ENCODE results near the gene HTRA3.

The HTRA3 gene

GRCh38 chr4:8235224-8235623 is 34.3 kb upstream of the HTRA3 start:
- H3K4me3 ChIP-seq (ENCODE audit: low read depth, low read length), result no peak overlapping the region
- TF ChIP-seq CTCF (IDR thresholded peaks at IDR 0.05; ENCODE audit: borderline replicate concordance, insufficient read depth, low read depth, low read length), result no peak

- no peak overlapping the region for H3K4me3 ChIP-seq (ENCODE audit: low read depth, low read length)
- no peak for TF ChIP-seq CTCF (IDR thresholded peaks at IDR 0.05; ENCODE audit: borderline replicate concordance, insufficient read depth, low read depth, low read length)
Observed at GRCh38 chr4:8235686-8236085, 33.9 kb upstream of the HTRA3 start.

GRCh38 chr4:8236106-8236919 is 33.2 kb upstream of the HTRA3 start:
- H3K4me3 ChIP-seq (ENCODE audit: low read depth, low read length), result no peak overlapping the region
- TF ChIP-seq CTCF (IDR thresholded peaks at IDR 0.05; ENCODE audit: borderline replicate concordance, insufficient read depth, low read depth, low read length), result no peak

GRCh38 chr4:8236920-8237195 is 32.7 kb upstream of the HTRA3 start:
- H3K4me3 ChIP-seq (ENCODE audit: low read depth, low read length), result no peak overlapping the region
- no peak for TF ChIP-seq CTCF (IDR thresholded peaks at IDR 0.05; ENCODE audit: borderline replicate concordance, insufficient read depth, low read depth, low read length)

GRCh38 chr4:8237256-8237989 is 32.1 kb upstream of the HTRA3 start:
- H3K4me3 ChIP-seq (ENCODE audit: low read depth, low read length), result no peak overlapping the region
- TF ChIP-seq CTCF (IDR thresholded peaks at IDR 0.05; ENCODE audit: borderline replicate concordance, insufficient read depth, low read depth, low read length), result no peak

GRCh38 chr4:8238036-8238511 is 31.5 kb upstream of the HTRA3 start:
- H3K4me3 ChIP-seq (ENCODE audit: low read depth, low read length), result no peak overlapping the region
- TF ChIP-seq CTCF (IDR thresholded peaks at IDR 0.05; ENCODE audit: borderline replicate concordance, insufficient read depth, low read depth, low read length), result no peak
